CD4-positive, alpha-beta T cell treated with Interleukin-21 for 1 hour (primary cell): ENCODE results near the gene ANKRD42.

Experiments used
- DNase-seq: peaks from one replicate; pipeline ENCODE4 v3.0.0-alpha.2; 2020

Gene ANKRD42

DNA sequence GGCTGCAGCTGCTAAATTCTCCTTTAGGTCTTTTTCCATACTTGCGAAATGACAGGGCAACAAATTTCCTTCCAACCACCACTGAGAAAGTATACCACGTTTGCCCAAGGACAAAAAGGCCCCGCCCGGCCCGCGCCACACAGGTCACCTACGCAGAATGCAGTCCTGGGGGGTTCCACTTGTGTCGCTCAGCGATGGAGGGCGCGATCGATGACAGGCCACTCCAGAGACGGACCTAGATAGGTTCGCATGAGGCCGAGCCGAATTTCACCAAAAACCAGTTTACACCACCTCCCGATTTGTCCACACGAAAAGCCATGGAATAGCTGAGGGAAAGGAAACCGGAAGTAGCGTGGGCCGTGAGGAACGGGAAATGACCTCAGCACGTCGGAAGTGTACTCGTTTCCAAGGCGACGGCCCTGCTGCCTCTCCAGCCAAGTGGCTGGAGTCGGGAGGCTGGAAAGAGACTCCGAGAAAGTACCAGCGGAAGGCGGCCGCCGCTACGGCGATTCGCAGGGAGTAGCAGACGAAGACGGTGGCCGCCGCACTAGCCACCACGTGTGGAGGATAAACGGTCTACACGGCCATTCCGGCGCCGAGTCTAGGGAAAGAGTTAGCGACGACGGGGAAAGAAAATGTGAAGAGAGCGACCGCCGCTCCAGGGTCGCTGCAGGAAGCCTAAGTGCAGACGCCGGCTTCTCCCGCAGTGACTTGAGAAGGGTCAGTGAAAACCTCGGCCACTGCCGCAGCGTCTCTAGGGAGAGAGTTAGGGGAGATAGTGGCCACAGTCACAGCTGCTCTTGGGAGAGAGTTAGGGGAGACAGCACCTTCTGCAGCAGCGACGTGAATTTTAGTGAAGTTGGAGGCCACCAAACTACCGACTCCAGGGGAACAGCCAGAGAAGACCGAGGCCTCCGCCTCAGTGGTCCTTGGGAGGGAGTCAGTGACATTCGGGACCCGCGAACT lies at the start of gene ANKRD42:
ANKRD42 (plus strand) TSS at position 398 of the 966 bp plus-strand sequence. CDS start 959 bp downstream, outside the sequence.
- peak; percentile 89 for DNase-seq

DNA sequence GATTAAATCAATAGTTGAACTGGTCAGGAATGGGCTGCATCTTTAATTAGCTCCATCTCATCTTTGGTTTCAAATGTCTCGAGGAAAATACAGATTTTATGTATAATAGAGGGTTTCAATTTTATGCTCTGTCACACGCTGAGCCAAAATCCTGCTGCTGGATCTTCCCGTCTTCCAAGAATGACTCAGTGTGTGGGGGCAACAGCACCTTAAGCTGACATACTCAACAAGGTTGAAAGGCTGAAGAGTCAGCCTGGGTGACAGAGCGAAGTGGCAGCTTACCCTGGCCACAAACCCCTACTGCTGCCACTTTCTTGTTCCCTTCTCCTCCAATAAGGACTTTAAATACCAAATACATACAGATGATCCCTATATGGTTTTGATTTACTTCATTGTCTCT lies 45.6 kb upstream of the ANKRD42 start:
- DNase-seq, result no peak

DNA sequence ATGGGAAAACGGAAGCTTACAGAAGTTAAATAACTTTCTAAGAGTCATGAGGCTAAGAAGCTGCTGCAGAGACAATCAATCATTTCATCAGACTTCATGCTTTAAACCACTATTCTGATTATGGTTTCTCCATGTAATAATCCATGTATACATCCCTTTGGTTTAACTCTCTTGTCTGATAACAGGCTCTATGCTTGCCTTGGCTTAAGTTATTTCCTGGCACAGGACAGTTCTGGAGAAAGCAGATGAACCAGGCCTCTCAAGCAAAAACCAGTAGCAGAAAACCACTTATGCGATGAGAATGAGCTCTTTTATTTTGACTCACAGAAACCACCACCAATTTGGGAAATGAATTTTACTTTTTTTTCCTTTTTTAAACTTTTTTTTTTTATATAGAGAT lies 43.1 kb upstream of the ANKRD42 start:
- no peak for DNase-seq

DNA sequence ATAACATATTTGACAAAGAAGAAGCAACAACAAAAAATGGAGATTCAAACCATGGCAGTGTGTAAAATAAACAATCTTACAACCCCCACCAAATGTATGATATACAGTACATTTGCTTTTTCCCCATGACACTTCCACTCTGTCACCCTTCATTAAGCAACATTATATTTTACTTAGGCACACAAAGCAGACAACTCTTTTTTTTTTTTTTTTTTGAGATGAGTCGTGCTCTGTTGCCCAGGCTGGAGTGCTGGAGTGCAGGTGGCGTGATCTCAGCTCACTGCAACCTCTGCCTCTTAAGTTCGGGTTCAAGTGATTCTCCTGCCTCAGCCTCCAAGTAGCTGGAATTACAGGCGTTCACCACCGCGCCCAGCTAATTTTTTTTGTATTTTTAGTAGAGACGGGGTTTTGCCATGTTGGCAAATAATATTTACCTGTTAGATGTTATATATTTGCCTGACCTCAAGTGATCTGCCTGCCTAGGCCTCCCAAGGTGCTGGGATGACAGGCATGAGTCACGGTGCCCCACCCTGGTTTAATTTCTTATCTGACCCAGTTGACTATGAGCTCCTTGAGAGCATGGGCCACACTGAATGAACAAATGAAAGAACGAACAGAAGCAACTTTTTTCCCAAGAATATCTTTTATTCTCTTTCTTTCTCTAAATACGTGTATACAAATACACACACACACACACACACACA lies 42.1 kb upstream of the ANKRD42 start:
- no peak for DNase-seq

DNA sequence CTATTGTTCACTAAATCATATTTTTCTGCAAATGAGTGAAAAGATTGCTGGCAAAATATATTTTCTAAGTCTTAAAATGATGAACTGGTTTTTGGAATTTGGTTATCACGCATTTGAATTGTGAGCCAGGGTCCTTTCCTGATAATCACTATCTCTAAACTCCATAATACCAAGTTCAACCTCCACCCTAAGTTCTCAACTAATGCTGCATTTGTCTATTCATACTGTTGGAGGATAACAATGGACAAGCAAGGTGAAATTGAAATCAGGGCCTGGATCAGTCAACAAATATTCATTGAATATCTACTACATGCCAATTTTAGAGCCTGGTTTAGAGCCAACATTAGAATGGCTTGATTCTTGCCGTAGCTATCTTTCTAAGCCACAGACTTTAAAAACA lies 41.2 kb upstream of the ANKRD42 start:
- no peak for DNase-seq

DNA sequence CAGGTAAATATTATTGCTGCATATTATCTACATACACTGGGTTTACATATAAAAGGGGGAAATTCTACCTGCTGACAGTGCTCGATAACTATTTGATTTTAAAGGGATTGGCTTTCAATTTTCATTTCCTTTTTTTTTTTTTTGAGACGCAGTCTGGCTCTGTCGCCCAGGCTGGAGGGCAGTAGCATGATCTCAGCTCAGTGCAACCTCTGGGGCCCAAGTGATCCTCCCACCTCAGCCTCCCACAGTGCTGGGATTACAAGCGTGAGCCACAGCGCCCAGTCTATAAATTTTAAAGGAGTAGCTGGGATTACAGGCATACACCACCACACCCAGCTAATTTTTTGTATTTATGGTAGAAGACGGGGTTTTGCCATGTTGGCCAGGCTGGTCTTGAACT lies 39.7 kb upstream of the ANKRD42 start:
- no peak for DNase-seq

DNA sequence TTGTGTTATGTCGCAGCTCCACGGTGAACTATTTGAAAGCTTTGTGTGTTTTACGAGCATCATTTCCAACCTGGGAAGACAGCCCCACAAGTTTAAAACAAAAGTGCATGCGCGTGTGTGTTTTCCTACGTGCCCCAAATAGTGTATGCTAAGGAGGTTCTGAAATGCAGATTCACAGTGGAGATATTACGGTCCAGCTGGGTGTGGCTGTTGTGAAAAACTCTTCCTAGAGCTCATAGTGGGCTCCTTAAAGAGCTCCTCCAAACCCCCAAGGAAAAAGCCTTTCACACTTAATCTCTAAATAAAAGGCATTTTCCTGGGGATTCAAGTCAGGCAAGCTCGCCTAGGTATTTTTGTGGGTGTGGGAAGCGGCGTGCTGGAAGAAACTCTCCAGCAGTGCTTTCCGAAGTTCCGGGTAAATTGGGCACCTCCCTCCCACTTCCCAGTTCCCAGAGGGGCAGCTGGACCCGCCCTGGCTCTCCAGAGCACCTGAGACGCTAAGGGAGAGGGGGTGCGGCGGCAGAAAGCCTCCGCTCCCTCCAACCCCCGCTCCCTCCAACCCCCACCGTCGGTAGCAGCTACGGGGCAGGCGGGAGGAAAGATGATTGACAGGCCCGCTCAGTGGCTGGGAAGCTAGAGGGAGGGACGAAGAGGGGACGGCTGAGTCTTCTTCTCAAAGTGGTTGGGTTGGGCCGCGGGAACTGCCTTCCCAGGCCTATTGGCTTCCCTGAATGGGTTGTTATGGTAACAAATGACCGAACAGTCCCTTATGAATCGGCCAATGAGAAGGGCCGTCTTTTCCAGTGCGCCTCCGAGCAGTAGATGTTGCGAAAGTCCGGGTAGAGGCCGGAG lies 37.1 kb upstream of the ANKRD42 start:
- DNase-seq, result peak; percentile 99

DNA sequence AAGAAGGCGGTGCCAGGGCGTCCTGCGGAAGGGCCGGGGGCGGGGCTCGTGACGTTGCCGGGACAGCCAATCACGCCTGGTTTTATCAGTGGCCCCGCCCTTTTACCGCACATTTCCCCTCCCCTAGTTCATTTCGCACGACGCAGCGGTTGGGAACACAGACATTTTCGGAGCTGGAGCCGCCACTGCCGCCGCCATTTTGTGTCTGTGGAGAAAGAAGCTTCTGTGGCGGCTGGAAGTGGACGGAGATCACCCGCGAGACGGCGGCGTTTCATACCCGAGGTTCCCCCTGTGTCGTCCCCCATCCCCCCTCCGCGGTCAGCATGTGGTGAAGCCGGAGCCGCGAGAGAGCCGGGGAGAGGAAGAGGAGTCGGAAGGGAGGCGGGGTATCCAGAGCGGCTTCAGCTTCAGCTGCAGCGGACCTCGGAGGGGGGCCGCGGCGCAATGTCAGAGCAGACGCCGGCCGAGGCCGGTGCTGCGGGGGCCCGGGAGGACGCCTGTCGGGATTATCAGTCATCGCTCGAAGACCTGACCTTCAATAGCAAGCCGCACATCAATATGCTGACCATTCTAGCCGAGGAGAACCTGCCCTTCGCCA lies 36.4 kb upstream of the ANKRD42 start, which contains the start of gene PCF11:
PCF11 (plus strand) TSS at position 136 of the 598 bp plus-strand sequence; CDS start at position 445, 309 bp downstream.
- DNase-seq, result no peak

DNA sequence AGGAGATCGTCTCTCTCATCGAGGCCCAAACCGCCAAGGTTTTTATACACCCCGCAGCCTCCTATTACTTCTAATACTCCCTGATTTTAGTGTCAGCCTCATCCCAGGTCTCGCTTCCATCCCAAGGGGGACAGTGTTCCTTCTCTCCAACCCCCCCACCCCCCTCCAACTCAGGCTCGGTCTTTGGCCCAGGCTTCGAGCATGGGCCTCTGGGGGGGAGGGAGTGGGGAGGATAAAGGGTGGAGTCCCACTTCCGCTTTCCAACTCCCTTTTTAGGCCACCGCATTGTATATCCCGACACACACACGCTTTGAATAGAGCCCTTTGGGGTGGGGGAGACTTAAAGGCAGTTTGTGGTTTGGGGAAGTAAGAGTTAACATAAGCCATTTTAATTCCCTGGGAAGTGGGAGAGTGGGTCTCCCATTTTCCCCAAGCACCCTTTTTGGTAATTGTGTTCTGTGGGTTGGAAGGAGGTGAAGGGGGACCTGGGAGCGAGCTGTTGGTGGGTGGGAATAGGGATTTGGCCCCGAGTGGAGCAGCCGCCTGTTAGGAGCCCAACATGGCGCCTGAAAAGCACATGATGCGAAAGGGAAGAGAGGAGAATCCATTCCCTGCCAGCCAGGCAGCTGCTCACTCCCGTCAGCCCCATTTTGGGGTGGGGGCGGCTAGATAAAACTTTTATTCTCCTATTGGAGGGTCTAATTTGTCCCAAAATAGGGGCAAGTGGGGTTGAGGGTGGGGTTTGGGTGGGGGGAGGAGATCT lies 35.7 kb upstream of the ANKRD42 start:
- peak; percentile 59 for DNase-seq

DNA sequence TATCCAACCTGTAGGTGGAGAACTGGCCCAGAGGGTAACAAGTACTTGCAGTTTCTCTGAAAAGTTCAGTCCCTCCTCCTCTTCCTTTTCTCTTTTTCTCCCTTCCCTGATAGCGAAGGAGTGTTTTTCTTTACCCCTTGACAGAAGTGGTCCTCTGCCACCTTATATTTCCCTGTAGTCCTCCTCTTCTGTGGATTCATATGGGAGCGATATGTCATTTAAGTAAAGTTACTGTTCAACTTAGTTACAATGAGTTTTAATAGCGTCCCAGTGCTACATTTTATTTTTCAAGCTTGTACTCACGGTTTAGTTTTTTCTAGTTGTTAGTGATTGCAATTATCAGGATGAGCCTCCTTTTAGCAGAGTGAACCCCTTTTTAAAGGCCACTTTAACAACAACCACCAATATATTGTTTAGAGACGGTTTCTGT lies 35.1 kb upstream of the ANKRD42 start:
- DNase-seq, result no peak

DNA sequence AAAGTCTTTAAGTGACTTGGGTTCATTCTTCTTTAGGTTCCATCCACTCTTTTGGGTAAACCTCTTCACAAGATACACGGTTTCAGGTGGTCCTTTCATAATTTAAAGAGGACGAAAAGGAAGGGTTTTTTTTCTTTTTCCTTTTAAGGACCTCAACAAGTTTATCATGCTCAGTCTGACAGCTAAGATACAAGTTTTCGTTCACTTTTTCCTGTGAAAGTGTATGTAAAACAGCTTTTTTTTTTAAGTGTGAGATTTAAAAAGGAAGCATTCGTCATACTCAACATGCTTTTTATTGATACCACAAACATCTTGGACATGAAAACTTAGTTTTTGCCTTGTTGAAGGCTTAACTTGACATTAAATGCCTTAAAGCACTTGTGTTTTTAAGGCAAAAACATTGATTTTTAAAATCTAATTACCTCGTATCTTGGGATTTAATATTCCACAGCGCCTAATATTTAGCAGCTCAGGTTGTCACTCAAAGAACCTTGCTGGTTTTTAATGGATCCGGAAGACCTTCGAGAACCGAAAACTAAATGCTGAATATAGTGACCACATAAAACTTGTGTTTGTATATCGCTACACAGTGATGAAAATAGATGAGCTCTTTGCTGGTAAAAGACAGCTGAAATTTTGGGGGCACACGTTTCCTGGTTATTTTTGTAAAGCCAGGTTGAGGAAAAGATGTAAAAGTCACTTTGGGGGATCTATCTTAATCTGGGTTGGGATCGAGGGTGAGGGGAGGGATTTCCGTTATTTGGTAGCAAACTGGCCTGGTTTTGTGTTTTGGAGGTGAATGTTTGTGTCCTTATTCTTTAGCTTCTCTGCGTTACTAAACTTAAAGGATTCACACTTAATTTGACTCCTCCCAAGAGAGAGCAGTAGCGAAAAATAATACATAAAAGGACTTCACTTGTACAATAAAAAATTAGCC lies 34.3 kb upstream of the ANKRD42 start:
- DNase-seq, result peak; percentile 41

DNA sequence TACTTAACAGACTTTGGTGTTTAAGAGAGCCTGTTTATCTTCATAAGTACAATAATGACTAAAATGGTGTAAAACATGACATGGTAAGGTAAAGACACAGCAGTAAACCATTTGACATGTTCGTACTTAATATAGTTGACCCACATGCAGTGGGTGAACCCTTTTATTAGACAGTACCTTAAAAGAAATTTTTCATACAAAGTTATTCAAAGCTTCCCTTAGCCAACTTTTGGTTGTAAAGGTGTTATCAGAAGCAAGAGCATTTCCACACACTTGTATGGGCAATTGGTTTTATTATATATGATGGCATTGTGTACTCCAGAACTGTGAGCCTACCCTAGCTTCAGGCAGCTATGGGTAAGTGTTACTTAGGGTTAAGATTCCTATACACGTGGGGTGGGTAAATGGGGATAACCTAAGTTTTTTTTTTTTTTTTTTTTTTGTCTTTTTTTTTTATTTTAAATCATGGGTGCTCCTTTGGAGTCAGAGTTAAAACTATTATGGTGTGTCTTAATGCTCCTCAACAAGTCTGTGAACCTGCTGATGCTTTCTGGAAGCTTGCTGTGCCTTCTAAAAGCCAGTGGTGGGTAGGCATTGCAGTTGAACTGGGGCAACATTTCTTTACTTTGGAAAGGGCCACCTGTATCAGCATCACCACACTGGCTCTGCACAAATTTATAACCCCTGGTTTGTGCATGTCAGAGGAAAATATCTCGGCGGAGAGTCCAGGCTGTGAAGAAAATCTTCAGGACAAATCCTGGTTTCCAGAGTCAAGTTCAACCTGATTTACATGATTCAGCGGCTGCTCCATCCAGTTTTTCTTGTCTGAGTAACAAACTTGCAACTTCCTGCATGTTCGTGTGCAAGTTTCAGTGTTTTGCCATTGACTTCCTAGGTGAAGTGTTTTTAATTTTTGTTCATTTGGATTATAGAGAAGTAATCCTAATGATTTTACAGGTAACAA lies 33.3 kb upstream of the ANKRD42 start:
- DNase-seq, result peak; percentile 34

DNA sequence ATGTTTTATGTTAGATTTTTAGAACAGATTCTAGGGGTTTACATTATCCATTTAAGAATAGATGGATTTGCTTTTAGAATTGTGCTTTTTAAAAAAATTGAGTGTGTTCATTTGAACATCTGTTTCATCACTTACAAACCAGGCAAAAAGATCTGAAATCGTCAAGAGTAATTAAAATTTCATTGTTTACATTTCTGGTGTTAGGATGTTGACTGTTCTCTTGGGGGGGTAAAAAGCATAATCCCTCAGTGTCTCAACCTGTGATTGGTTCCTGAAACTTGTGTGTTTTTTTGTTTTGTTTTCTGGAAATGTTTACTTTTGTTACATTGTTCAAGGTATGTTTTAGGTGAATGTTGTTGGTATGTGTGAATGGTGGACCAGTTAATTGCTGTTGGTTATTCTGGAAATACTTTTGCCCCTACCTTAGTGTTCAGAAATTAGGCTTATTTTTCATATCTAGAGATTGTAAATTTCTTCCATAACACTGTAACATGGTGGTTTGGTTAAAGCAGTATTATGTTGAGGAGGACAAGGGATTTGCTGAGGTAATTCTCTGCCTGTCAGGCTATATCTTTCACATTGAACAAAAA lies 31.8 kb upstream of the ANKRD42 start:
- no peak for DNase-seq

DNA sequence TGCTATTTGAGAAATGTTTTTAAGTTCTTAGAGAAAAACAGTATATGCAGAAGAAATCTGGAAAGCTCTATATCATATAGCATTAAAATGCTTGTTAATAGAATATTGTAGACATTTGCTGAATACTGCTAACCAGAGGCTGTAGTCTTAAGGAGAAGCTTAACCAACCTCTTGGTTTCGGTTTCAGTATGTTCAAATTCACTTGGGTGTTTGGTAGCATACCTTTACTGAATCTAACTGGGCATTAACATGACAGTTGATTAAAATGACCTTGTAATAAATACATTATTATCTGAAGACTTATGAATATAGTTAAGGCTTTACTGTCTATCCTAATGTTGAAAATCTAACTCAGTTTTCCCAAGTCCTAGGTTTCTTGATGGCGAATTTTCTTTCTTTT lies 31.1 kb upstream of the ANKRD42 start:
- peak; percentile 50 for DNase-seq

DNA sequence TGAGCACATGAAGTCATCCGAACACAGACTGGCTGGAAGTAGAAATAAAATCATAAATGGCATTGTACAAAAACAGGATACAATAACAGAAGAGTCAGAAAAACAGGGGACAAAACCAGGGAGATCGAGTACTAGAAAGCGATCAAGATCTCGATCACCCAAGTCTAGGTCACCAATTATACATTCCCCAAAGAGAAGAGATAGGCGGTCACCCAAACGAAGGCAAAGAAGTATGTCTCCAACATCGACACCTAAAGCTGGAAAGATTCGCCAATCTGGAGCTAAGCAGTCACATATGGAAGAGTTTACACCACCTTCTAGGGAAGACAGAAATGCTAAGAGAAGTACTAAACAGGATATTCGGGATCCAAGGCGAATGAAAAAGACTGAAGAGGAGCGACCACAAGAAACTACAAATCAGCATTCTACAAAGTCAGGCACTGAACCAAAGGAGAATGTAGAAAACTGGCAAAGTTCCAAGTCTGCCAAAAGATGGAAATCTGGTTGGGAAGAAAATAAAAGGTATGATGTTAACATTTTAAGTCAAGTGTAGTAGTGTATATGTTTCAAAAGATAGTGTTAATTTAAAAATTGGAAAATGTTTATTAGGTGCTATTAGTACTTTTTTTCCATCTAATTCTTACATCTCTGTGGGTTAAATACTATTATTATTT lies 27.2 kb upstream of the ANKRD42 start:
- no peak for DNase-seq

DNA sequence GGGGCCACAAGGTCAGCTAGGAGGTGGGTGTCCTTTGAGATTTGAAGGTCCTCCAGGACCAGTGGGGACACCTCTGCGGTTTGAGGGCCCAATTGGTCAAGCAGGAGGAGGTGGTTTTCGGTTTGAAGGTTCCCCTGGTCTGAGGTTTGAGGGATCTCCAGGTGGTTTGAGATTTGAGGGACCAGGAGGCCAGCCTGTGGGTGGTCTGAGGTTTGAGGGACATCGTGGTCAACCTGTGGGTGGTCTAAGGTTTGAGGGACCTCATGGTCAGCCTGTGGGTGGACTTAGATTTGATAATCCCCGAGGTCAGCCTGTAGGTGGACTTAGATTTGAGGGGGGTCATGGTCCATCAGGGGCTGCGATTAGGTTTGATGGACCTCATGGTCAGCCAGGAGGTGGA lies 24.8 kb upstream of the ANKRD42 start:
- no peak for DNase-seq

DNA sequence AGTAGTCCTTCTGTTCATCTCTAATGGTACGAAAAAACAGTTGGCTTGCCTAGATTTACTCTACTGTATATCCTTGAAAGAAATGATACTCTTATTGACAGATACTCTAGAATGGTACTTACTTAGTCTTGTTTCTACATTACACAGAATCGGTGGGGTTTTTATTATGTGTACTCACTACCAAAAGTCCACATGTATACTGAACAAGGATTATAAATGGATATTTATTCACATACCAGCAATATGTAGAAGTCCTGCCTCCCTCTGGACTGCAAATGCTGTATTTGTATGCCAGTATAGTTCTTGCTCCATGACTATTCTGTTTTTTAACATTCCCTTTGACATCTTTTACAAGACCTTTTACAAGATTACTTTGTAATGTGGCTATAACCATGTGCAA lies 22.6 kb upstream of the ANKRD42 start:
- DNase-seq, result no peak

DNA sequence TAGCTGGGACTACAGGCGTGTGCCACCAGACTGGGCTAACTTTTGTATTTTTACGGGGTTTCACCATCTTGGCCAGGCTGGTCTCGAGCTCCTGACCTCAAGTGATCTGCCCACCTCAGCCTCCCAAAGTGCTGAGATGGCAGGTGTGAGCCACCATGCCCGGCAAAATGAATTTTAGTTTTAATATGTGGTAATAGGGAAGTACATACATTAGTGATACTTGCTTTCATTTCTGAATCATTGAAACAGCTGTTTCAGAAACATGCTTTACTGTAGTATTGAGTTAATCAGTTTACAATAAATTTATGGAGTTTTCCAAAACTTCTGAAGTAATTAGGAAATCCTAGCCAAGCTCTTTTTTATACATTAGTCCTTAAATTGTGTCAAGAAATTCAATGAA lies 21.0 kb upstream of the ANKRD42 start:
- no peak for DNase-seq
